HepG2 (cell line): ENCODE results near the gene ZNF235. TPM values are rescaled to one million over a fixed set of nuclear protein-coding genes. Genes with fewer than 3 reads are reported as not detected.

Source experiments
- DNMT3B ChIP-seq: conservative IDR thresholded peaks from 2 replicates; pipeline ENCODE4 v1.6.1; 2016; ENCODE audit warnings: missing biosample characterization, control low read depth
- FOXP4 ChIP-seq: sonication (generic); formaldehyde crosslinking; IDR thresholded peaks from 2 replicates; pipeline ENCODE4 v1.4.0; 2020; ENCODE audit warnings: missing genetic modification reagents
- JUNB ChIP-seq: sonication (generic); formaldehyde crosslinking; IDR thresholded peaks from 2 replicates; pipeline ENCODE4 v1.8.0; 2022; ENCODE audit warnings: missing genetic modification reagents, mild to moderate bottlenecking, borderline replicate concordance
- MIER3 ChIP-seq: IDR thresholded peaks from 2 replicates; pipeline ENCODE4 v1.6.1; 2016; ENCODE audit warnings: missing compliant biosample characterization, borderline replicate concordance
- NCOR1 ChIP-seq: fragments of 200-600 bp; sonication (generic); IDR thresholded peaks from 2 replicates; pipeline ENCODE4 v1.7.0; 2017; ENCODE audit warnings: antibody characterized with exemption, low read length, borderline replicate concordance
- POGZ ChIP-seq: sonication (generic); formaldehyde crosslinking; IDR thresholded peaks from 2 replicates; pipeline ENCODE4 v1.4.0; 2020; ENCODE audit warnings: mild to moderate bottlenecking, missing genetic modification reagents
- SNRNP70 ChIP-seq: fragments of 200-400 bp; formaldehyde crosslinking; IDR thresholded peaks from 2 replicates; pipeline ENCODE4 v1.6.1; 2017; ENCODE audit warnings: mild to moderate bottlenecking, low read depth, low read length, moderate library complexity
- ZBTB8A ChIP-seq: sonication (generic); formaldehyde crosslinking; IDR thresholded peaks from 2 replicates; pipeline ENCODE4 v1.4.0; 2020; ENCODE audit warnings: mild to moderate bottlenecking, low read depth, missing genetic modification reagents, borderline replicate concordance
- ZFP41 ChIP-seq: sonication (generic); formaldehyde crosslinking; IDR thresholded peaks from 2 replicates; pipeline ENCODE4 v1.4.0; 2020; ENCODE audit warnings: mild to moderate bottlenecking, missing genetic modification reagents, borderline replicate concordance
- ZNF576 ChIP-seq: sonication (generic); formaldehyde crosslinking; IDR thresholded peaks from 2 replicates; pipeline ENCODE4 v1.4.0; 2020; ENCODE audit warnings: mild to moderate bottlenecking, missing genetic modification reagents
- ZSCAN22 ChIP-seq: sonication (generic); formaldehyde crosslinking; IDR thresholded peaks from 2 replicates; pipeline ENCODE4 v1.4.0; 2020; ENCODE audit warnings: mild to moderate bottlenecking, missing genetic modification reagents
- polyA plus RNA-seq, 8 experiments: library from polyadenylated mRNA; depleted of rRNA in 3 of 8; stranded (reverse) in 7 of 8; unstranded in 1 of 8; fragments of >200 nt; fragmentation: Illumina TruSeq in 4 of 8; extraction: Trizol in 4 of 8; gene quantifications; 2 replicates each; pipeline versions ENCODE4 v1.2.1 to v1.2.3, GENCODE V29; 2011 to 2016; ENCODE audit warnings: low read depth in 4 of 8, missing spikeins in 1 of 8, mixed read lengths in 1 of 8; ENCODE audit not compliant: insufficient read depth in 1 of 8
- total RNA-seq, 5 experiments: library from RNA; depleted of rRNA; stranded (reverse); fragments of >200 nt; fragmentation: Illumina TruSeq; extraction: Trizol; gene quantifications; 2 replicates each; pipeline ENCODE4 v1.2.3, GENCODE V29; 2016; ENCODE audit warnings: low read depth in 1 of 5
- TF ChIP-seq, protein P1 (sequence below): IDR thresholded peaks from 2 replicates; pipeline ENCODE4 v1.6.1; 2016
- TF ChIP-seq, protein P2 (sequence below): sonication (generic); formaldehyde crosslinking; IDR thresholded peaks from one replicate; pipeline ENCODE4 v1.5.1; 2020; ENCODE audit warnings: mild to moderate bottlenecking, missing genetic modification reagents; ENCODE audit errors: not compliant biosample characterization
- TF ChIP-seq, protein P3 (sequence below): sonication (generic); IDR thresholded peaks from 2 replicates; pipeline ENCODE4 v1.6.1; 2016; ENCODE audit warnings: low read depth, borderline replicate concordance
- TF ChIP-seq, protein P4 (sequence below): IDR thresholded peaks from 2 replicates; pipeline ENCODE4 v1.6.1; 2016; ENCODE audit warnings: mild to moderate bottlenecking

The ZNF235 gene
- total and polyA plus RNA-seq, 2 of the 13 experiments (the other 11 are each of a cell fraction or from before 2014, with no cell fraction given) = 4.8 to 5.5 TPM

DNA sequence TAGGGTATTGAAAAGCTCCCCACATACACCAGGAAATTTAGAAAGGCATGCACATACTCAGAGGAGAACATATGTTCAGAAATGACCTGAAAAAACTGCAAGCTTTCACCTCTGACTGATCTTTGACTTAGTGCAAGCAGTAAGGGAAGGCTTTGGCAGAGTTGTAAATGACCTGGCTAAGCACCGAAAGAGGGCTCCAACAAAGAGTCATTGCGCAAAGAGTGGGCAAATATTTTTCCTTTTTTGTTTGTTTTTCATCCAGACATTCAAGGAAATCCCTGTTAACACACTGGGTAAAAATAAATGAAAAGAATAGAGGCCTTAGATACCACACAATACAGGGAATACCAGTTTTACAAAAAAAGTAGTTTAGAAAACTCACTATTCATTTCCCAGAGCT lies 50.3 kb downstream of the ZNF235 start (continued):
- TF ChIP-seq ZSCAN22 (CRISPR knock-in tag) (no peak), SNRNP70 (no peak), POGZ (CRISPR knock-in tag) (peak; percentile 37; the same call in 1 of the 2 replicates), ZBTB8A (CRISPR knock-in tag) (no peak), ZFP41 (CRISPR knock-in tag) (no peak), ZNF576 (CRISPR knock-in tag) (no peak), FOXP4 (peak; percentile 27; the same call in 1 of the 2 replicates), JUNB (CRISPR knock-in tag) (no peak), NCOR1 (peak; percentile 38; the same call in 1 of the 2 replicates), MIER3 (no peak; the same call in 1 of the 2 replicates), DNMT3B (CRISPR knock-in tag) (no peak)
- TF ChIP-seq, protein P1, sequence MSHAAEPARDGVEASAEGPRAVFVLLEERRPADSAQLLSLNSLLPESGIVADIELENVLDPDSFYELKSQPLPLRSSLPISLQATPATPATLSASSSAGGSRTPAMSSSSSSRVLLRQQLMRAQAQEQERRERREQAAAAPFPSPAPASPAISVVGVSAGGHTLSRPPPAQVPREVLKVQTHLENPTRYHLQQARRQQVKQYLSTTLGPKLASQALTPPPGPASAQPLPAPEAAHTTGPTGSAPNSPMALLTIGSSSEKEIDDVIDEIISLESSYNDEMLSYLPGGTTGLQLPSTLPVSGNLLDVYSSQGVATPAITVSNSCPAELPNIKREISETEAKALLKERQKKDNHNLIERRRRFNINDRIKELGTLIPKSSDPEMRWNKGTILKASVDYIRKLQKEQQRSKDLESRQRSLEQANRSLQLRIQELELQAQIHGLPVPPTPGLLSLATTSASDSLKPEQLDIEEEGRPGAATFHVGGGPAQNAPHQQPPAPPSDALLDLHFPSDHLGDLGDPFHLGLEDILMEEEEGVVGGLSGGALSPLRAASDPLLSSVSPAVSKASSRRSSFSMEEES (CRISPR knock-in tag) = 0 out of 2 replicates have a peak, but pooled peaks have one; percentile 11
- TF ChIP-seq, protein P2, sequence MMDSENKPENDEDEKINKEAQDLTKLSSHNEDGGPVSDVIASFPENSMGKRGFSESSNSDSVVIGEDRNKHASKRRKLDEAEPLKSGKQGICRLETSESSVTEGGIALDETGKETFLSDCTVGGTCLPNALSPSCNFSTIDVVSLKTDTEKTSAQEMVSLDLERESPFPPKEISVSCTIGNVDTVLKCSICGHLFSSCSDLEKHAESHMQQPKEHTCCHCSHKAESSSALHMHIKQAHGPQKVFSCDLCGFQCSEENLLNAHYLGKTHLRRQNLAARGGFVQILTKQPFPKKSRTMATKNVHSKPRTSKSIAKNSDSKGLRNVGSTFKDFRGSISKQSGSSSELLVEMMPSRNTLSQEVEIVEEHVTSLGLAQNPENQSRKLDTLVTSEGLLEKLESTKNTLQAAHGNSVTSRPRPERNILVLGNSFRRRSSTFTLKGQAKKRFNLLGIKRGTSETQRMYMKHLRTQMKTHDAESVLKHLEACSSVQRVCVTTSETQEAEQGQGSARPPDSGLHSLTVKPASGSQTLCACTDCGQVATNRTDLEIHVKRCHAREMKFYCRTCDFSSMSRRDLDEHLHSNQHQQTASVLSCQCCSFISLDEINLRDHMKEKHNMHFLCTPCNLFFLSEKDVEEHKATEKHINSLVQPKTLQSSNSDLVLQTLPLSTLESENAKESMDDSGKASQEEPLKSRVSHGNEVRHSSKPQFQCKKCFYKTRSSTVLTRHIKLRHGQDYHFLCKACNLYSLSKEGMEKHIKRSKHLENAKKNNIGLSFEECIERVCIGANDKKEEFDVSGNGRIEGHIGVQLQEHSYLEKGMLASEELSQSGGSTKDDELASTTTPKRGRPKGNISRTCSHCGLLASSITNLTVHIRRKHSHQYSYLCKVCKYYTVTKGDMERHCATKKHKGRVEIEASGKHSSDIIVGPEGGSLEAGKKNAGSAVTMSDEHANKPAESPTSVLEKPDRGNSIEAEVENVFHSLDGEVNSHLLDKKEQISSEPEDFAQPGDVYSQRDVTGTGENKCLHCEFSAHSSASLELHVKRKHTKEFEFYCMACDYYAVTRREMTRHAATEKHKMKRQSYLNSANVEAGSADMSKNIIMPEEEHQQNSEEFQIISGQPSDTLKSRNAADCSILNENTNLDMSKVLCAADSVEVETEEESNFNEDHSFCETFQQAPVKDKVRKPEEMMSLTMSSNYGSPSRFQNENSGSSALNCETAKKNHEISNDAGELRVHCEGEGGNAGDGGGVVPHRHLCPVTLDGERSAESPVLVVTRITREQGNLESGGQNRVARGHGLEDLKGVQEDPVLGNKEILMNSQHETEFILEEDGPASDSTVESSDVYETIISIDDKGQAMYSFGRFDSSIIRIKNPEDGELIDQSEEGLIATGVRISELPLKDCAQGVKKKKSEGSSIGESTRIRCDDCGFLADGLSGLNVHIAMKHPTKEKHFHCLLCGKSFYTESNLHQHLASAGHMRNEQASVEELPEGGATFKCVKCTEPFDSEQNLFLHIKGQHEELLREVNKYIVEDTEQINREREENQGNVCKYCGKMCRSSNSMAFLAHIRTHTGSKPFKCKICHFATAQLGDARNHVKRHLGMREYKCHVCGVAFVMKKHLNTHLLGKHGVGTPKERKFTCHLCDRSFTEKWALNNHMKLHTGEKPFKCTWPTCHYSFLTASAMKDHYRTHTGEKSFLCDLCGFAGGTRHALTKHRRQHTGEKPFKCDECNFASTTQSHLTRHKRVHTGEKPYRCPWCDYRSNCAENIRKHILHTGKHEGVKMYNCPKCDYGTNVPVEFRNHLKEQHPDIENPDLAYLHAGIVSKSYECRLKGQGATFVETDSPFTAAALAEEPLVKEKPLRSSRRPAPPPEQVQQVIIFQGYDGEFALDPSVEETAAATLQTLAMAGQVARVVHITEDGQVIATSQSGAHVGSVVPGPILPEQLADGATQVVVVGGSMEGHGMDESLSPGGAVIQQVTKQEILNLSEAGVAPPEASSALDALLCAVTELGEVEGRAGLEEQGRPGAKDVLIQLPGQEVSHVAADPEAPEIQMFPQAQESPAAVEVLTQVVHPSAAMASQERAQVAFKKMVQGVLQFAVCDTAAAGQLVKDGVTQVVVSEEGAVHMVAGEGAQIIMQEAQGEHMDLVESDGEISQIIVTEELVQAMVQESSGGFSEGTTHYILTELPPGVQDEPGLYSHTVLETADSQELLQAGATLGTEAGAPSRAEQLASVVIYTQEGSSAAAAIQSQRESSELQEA (CRISPR knock-in tag) = no peak
- TF ChIP-seq, protein P3, sequence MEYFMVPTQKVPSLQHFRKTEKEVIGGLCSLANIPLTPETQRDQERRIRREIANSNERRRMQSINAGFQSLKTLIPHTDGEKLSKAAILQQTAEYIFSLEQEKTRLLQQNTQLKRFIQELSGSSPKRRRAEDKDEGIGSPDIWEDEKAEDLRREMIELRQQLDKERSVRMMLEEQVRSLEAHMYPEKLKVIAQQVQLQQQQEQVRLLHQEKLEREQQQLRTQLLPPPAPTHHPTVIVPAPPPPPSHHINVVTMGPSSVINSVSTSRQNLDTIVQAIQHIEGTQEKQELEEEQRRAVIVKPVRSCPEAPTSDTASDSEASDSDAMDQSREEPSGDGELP = peak; percentile 22; the same call in 1 of the 2 replicates
- TF ChIP-seq, protein P4, sequence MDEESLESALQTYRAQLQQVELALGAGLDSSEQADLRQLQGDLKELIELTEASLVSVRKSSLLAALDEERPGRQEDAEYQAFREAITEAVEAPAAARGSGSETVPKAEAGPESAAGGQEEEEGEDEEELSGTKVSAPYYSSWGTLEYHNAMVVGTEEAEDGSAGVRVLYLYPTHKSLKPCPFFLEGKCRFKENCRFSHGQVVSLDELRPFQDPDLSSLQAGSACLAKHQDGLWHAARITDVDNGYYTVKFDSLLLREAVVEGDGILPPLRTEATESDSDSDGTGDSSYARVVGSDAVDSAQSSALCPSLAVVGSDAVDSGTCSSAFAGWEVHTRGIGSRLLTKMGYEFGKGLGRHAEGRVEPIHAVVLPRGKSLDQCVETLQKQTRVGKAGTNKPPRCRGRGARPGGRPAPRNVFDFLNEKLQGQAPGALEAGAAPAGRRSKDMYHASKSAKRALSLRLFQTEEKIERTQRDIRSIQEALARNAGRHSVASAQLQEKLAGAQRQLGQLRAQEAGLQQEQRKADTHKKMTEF (CRISPR knock-in tag) = peak; percentile 73; the same call in 1 of the 2 replicates
